LNCaP clone FGC (cell line): Measurements from ENCODE around the gene POM121C.
"Not testable (repeated sequence)": the region's sequence is repeated elsewhere in the genome, so short reads cannot be mapped to it uniquely, and the experiment has no call there.

Source experiments
- DNase-seq: peaks from one replicate; pipeline ENCODE4 v3.0.0-alpha.2; 2011; ENCODE audit warnings: low read depth
- H3K4me3 ChIP-seq: 2 replicates; pipeline ENCODE4 v1.5.1; 2011; ENCODE audit warnings: mild to moderate bottlenecking, low read depth, low read length, control low read depth
- TF ChIP-seq, protein P1 (sequence below): IDR thresholded peaks from 2 replicates; pipeline ENCODE4 v1.5.1; 2012; ENCODE audit warnings: mild to moderate bottlenecking; ENCODE audit not compliant: control insufficient read depth, insufficient read depth; ENCODE audit errors: extremely low read depth

The POM121C gene

DNA sequence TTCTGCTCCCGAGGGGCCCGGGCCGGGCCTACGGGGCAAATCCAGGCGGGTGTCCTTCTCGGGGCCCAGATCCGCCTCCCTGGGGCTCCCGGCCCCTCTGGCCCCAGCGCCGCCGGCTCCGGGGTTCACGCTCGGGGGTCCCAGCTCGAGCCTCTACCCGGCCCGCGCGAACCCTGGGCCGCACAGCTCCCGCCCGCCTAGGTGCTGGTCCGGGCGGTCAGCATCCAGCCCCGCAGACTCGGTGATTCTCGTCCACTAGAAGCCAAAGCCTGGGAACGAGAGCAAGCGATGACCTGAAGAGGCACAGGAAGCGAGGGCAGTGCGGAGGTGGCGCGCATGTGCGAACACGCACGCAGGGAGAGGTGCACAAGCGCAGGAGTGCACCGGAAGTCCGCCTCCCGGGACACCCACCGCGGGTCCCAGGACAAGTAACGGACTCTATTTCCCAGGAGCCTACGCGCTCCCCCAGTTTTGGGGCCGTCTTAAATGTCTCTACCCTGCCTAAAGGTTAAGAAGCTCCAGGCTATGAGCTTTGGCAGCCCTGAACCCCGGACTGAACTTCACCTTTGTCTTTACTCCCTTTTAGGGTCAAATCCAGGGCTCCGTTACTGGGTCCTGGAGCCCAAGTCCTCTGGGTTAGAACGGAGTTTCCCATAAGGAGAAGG is at the start of gene POM121C:
Gene POM121C, minus strand, starts transcription at position 321 of the 665 bp plus-strand sequence. CDS start 44,803 bp downstream, outside the sequence.
- DNase-seq, result peak; percentile 67
- peak within 1 kb of the TSS; percentile 77 for H3K4me3 ChIP-seq

DNA sequence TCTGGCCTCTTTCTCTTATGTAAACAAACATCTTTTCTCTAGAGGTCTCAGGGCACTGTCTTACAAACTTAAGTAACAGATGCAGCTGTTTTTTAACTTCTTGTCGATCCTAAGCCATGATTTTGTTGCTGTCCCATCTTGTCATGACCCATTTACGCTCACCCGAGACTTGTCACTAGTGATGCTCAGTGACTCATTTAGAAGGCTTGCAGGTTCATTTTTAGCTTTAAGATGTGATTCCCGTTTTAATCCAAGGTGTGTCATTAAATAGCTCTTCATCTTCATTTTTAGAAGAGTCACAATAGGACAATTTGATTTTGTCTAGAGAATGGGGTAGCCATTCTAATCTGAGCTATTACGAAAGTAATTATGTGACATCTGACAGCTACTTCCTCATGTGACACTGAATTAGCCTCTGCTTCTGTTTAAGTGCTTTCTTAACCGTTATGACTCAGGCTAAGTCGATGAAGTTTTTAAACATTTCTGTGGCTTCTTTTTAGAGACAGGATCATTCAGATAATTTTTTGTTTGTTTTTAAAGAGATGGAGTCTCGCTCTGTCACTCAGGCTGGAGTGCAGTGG is 48.7 kb upstream of the POM121C start:
- no peak for DNase-seq
- H3K4me3 ChIP-seq, result no peak overlapping the region
- TF ChIP-seq, protein P1, sequence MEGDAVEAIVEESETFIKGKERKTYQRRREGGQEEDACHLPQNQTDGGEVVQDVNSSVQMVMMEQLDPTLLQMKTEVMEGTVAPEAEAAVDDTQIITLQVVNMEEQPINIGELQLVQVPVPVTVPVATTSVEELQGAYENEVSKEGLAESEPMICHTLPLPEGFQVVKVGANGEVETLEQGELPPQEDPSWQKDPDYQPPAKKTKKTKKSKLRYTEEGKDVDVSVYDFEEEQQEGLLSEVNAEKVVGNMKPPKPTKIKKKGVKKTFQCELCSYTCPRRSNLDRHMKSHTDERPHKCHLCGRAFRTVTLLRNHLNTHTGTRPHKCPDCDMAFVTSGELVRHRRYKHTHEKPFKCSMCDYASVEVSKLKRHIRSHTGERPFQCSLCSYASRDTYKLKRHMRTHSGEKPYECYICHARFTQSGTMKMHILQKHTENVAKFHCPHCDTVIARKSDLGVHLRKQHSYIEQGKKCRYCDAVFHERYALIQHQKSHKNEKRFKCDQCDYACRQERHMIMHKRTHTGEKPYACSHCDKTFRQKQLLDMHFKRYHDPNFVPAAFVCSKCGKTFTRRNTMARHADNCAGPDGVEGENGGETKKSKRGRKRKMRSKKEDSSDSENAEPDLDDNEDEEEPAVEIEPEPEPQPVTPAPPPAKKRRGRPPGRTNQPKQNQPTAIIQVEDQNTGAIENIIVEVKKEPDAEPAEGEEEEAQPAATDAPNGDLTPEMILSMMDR, result no peak

DNA sequence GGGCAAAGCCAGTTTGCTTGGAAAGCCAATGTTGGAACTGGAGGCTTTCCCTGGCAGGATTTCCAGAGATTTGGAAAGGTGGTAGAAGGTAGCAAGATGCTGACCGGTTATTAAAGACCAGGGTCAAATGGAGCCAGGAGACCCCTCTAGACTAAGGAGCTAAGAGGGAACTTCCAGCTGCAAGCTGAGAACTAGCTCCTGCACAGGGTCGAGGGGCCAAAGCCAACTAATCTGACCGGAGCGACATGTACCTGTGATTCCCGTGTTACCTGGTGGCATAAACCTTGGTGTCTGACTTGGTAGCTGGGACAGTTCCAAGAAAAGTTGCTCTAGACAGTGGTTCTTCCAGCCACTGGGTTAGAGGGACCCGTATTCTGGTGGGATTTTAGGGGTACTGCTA is 47.8 kb upstream of the POM121C start:
- TF ChIP-seq, protein P1, result no peak
- no peak for DNase-seq
- H3K4me3 ChIP-seq, result no peak overlapping the region

DNA sequence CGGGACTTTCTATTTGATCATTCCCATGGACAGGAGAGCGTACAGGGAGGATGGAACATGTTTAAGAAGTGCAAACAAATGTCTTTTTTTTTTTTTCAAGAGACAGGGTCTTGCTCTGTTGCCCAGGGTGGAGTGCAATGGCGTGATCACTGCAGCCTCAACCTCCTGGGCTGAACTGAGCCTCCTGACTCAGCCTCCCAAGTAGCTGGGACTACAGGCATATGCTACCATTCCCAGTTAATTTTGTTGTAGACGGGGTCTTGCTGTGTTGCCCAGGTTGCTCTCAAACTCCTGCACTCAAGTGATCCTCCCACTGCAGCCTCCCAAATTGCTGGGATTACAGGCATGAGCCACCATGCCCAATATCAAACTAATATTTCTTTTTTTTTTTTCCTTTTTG is 46.5 kb upstream of the POM121C start:
- TF ChIP-seq, protein P1, result no peak
- no peak for DNase-seq
- no peak overlapping the region for H3K4me3 ChIP-seq

DNA sequence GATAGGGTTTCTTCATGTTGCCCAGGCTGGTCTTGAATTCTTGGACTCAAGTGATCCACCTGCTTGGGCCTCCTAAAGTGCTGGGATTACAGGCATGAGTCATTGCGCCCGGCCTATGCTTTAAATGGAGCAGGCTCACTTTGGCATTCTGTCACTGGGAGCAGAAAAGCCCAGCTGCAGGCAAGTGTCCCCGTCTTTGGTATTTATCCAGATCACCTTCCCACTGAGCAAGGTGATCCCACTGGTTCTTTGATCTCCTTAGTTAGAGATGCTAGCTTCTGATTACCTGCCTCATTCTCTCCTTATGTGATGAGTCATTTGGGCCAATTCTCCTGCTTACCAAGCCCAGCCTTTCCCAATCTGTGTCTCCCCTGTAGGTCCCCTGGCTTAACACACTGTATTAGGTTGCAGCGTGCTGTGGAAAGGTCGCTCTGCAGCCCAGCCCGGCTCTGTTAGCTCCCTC is 45.3 kb upstream of the POM121C start:
- TF ChIP-seq, protein P1, result no peak
- no peak for DNase-seq
- no peak overlapping the region for H3K4me3 ChIP-seq

DNA sequence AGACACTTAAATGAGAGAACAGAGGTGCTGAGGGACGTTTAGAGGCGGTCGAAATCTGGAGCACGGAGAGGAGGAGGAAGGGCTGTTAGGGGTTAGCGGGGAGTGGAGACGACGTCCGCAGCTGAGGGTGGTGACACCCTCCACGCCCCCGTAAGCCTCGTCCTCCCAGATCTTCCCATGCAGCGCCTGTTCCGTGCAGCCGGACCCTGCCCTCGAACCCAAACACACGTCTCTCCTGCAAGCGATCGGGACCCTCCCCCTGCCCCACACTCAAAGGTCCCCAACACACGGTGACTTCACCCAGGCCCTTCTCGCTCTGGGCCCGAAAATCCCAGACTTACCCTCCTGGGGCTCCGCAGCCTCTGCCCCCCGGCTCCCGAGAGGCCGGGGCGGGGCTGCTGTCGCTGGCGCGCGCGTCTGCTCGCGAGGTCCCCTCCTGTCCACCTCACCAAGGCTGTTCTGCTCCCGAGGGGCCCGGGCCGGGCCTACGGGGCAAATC is 41.2 kb upstream of the POM121C start:
- peak overlapping the region; percentile 93 for H3K4me3 ChIP-seq
- DNase-seq, result not testable (repeated sequence)

DNA sequence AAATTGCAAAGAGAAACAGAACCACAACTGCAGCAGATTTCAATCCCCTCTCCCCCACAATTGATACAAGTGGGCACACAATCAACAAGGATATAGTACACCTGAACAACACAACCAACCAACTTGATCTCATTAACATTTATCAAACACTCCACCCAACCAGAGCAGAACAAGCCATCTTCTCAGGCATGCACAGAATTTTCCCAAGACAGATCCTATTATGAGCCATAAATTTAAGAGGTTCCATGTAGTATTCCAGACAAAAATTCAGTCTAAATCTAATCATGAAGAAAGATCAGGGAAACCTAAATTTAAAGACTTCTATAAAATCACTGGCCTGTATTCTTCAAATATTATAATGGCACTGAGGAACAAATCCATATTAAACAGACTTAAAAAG is 35.6 kb upstream of the POM121C start:
- not testable (repeated sequence) for H3K4me3 ChIP-seq

DNA sequence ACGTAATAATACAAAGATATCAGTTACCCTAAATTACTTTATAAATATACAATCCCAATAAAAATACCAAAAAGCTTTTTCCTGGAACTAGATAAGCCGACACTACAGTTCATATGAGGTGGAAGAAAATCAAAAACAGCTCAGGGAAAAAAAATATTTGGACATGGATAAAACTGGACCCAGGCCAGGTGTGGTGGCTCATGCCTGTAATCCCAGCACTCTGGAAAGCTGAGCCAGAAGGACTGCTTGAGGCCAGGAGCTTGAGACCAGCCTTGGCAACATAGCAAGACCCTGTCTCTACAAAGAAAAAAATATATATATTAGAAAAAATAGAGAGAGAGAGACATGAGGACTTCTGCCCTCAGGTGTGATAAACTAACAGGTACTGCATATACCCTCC is 32.7 kb upstream of the POM121C start:
- not testable (repeated sequence) for H3K4me3 ChIP-seq
- DNase-seq, result peak; percentile 8

More for the DNA sequence above, 35.6 kb upstream of the POM121C start:
- not testable (repeated sequence) for DNase-seq

DNA sequence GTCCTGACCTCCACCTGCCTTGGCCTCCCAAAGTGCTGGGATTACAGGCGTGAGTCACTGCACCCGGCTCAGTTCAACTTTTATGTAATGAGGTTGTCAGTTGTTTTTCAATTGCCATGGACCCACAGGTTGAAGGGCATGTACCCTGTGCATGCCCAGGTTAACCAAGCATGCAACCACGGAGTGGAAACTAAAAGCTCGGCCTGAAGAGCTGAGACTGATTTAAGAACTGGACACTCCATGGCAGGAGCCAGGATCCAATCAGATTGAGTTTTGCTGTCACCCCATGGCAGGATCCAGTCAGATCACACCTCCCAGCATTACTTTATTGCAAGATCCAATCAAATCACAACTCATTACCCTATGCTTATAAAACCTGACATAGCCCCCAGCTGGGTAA is 22.9 kb upstream of the POM121C start:
- DNase-seq, H3K4me3 ChIP-seq: not testable (repeated sequence)

DNA sequence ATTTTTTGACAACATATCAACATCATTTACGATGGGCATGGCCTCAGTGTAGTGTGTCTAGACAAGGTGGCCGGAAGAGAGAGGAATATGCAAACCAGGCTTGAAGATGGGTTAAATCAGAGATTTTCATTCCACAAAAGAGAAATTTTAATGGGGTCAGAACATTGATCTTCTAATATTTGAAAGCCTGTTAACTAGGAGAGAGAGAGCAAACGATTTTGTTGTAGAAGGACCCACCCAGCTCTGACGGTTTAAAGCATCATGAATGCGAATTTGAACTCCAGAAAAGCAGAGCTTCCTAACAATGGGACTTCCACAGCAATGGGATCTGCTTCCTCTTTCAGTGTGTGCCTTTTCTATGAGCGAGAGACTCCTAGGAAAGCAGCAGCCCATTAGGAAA is 5.9 kb upstream of the POM121C start, which contains the start of gene SPDYE5:
Gene SPDYE5, plus strand, starts transcription at position 301 of the 400 bp plus-strand sequence. CDS start 1,728 bp downstream, outside the sequence.
- not testable (repeated sequence) for DNase-seq

DNA sequence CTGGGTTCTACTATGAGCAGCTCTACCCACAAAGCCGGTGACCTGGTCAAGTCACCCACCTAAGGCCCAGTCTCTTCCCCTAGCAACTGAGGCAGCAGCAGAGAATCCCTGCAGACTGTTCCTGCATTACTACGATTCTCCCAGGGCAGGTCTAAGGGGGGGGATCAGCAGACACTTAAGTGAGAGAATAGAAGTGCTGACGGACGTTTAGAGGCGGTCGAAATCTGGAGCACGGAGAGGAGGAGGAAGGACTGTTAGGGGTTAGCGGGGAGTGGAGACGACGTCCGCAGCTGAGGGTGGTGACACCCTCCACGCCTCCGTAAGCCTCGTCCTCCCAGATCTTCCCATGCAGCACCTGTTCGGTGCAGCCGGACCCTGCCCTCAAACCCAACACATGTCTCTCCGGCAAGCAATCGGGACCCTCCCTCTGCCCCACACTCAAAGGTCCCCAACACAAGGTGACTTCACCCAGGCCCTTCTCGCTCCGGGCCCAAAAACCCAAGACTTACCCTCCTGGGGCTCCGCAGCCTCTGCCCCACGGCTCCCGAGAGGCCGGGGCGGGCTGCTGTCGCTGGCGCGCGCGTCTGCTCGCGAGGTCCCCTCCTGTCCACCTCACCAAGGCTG is 632 bp downstream of the POM121C start:
- H3K4me3 ChIP-seq, result peak overlapping the region; percentile 77
- not testable (repeated sequence) for DNase-seq

More for the DNA sequence above, 5.9 kb upstream of the POM121C start, which contains the start of gene SPDYE5:
- H3K4me3 ChIP-seq, result not testable (repeated sequence)

DNA sequence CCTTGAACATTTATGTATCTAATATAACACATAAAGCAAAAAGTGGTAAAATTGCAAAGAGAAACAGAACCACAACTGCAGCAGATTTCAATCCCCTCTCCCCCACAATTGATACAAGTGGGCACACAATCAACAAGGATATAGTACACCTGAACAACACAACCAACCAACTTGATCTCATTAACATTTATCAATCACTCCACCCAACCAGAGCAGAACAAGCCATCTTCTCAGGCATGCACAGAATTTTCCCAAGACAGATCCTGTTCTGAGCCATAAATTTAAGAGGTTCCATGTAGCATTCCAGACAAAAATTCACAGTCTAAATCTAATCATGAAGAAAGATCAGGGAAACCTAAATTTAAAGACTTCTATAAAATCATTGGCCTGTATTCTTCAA is 5.8 kb downstream of the POM121C start:
- H3K4me3 ChIP-seq, DNase-seq: not testable (repeated sequence)

DNA sequence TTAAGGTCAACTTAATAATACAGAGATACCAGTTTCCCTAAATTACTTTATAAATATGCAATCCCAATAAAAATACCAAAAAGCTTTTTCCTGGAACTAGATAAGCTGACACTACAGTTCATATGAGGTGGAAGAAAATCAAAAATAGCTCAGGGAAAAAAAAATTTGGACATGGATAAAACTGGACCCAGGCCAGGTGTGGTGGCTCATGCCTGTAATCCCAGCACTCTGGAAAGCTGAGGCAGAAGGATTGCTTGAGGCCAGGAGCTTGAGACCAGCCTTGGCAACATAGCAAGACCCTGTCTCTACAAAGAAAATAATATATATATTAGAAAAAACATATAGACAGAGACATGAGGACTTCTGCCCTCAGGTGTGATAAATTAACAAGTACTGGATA is 8.6 kb downstream of the POM121C start:
- H3K4me3 ChIP-seq, DNase-seq: not testable (repeated sequence)

DNA sequence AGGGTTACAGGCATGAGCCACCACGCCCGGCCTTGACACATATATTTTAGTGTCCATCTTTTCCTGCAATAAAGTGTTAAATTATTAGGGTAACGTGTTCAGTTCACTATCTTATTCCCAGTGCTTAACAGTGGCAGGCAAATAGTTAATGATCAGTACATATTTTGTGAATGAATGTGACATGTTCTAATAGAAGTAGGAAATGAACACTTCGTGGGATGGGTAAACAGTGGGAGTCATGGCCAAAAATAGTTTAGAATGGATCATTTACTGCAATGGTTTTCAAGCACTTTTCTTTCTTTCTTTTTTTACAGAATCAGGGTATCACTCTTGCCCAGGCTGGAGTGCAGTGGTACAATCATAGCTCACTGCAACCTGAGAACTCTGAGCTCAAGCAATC is 15.9 kb downstream of the POM121C start:
- DNase-seq, H3K4me3 ChIP-seq: not testable (repeated sequence)
